Ovary (tissue), 9 donors: ENCODE results near the gene BORCS6. TPM values are rescaled to one million over a fixed set of nuclear protein-coding genes. Genes with fewer than 3 reads are reported as not detected.

Experiments used
- DNase-seq, 5 donors: peaks; one replicate each; pipeline ENCODE4 v3.0.0-alpha.2; 2019 to 2020
- H3K27ac ChIP-seq, 2 donors: fragments of 200-600 bp; one replicate each; pipeline versions ENCODE4 v1.5.1 to v1.8.0; 2019 to 2022
- H3K27me3 ChIP-seq: fragments of 200-600 bp; one replicate; pipeline ENCODE4 v1.8.0; 2022
- H3K36me3 ChIP-seq: fragments of 200-600 bp; sonication (generic); one replicate; pipeline ENCODE4 v1.5.1; 2019
- H3K4me1 ChIP-seq: one replicate; pipeline ENCODE4 v1.8.1; 2013; ENCODE audit warnings: mild to moderate bottlenecking, moderate library complexity; ENCODE audit not compliant: insufficient read depth
- H3K4me3 ChIP-seq: fragments of 200-600 bp; sonication (generic); one replicate; pipeline ENCODE4 v1.5.1; 2017
- H3K9me3 ChIP-seq, 2 donors: fragments of 200-600 bp in 1 of 2; sonication (generic) in 1 of 2; one replicate each; pipeline versions ENCODE4 v1.5.1 to v1.8.1; 2013 to 2019; ENCODE audit warnings: mild to moderate bottlenecking in 1 of 2, moderate library complexity in 1 of 2
- EP300 ChIP-seq: sonication (generic); formaldehyde crosslinking; IDR thresholded peaks from one replicate; pipeline ENCODE4 v1.6.1; 2017; ENCODE audit warnings: antibody characterized with exemption
- POLR2A ChIP-seq: fragments of 450-650 bp; IDR thresholded peaks from one replicate; pipeline ENCODE4 v1.6.1; 2017; ENCODE audit warnings: antibody characterized with exemption, mild to moderate bottlenecking, moderate library complexity
- WGBS, 3 donors: extraction: QIAGEN DNeasy Blood & Tissue Kit in 1 of 3; methylation state at CpG; one replicate each; pipeline versions ENCODE4 v1.1.5 to v1.1.7; 2013 to 2017; 5-methylcytosine and 5-hydroxymethylcytosine counted together
- intact Hi-C, 4 donors: fragments of 100-400 bp; cut with DNase I; formaldehyde crosslinking; loops; one replicate each; pipeline versions ENCODE4 v1.11.0 to v1.15.1; 2022 to 2023
- polyA plus RNA-seq, 2 donors: library from polyadenylated mRNA; stranded (reverse); fragments of 200-250 nt in 1 of 2; fragments of 350-450 nt in 1 of 2; fragmentation: Illumina TruSeq in 1 of 2; extraction: RNeasy Lipid Tissue Mini Kit (QIAGEN cat#74804) in 1 of 2; gene quantifications; one replicate each; pipeline ENCODE4 v1.2.3, GENCODE V29; 2013 to 2014
- total RNA-seq, 7 donors: library from RNA; depleted of rRNA in 2 of 7; stranded (reverse); fragments of >200 nt in 2 of 7; fragmentation: NEBNext Ultra II Directional in 3 of 7; extraction: Animal tissue kit (Norgen Biotek cat#: 25700) in 3 of 7; gene quantifications; one replicate each; pipeline versions ENCODE4 v1.1.0 to v1.2.4, GENCODE V29; 2016 to 2023
- TF ChIP-seq, protein P1 (sequence below), 3 donors: fragments of 450-650 bp in 2 of 3; fragments of 200-600 bp in 1 of 3; IDR thresholded peaks; one replicate each; pipeline versions ENCODE4 v1.5.1 to v1.8.0; 2016 to 2022; ENCODE audit warnings: antibody characterized with exemption in 3 of 3, mild to moderate bottlenecking in 1 of 3
- donor health status: DM: no; HTN: no; CAD: no; lungs with moderate emphysema.
- donor health status: DM: no; HTN: no; CAD: no.
- donor health status: Bipolar disorder and iron deficiency.
- donor health status: DM: yes; HTN: yes; CAD: no.
- donor health status: DM: no; HTN: no; CAD: no.
- donor health status: DM: yes; HTN: yes; CAD: no.

Gene BORCS6
- total and polyA plus RNA-seq, 9 donors, result 1.3 to 7.2 (median 6.7) TPM

GRCh38 chr17:8164815-8165131, 25.2 kb downstream of the BORCS6 start:
- WGBS, 3 donors, result 28 to 42% (median 32%) methylated on average over 6 of the region's 6 CpGs
- TF ChIP-seq POLR2A, result no peak
- TF ChIP-seq EP300, result no peak
- TF ChIP-seq, protein P1, sequence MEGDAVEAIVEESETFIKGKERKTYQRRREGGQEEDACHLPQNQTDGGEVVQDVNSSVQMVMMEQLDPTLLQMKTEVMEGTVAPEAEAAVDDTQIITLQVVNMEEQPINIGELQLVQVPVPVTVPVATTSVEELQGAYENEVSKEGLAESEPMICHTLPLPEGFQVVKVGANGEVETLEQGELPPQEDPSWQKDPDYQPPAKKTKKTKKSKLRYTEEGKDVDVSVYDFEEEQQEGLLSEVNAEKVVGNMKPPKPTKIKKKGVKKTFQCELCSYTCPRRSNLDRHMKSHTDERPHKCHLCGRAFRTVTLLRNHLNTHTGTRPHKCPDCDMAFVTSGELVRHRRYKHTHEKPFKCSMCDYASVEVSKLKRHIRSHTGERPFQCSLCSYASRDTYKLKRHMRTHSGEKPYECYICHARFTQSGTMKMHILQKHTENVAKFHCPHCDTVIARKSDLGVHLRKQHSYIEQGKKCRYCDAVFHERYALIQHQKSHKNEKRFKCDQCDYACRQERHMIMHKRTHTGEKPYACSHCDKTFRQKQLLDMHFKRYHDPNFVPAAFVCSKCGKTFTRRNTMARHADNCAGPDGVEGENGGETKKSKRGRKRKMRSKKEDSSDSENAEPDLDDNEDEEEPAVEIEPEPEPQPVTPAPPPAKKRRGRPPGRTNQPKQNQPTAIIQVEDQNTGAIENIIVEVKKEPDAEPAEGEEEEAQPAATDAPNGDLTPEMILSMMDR (IDR thresholded peaks at IDR 0.05), result no peak
- Histone ChIP-seq H3K27ac (peak overlapping the region; percentile 99 to 100), H3K9me3 (no peaks in the 10 kb centered on the region), H3K27me3 (no peaks in the 10 kb centered on the region), H3K36me3 (no peaks in the 10 kb centered on the region), H3K4me3 (no peak overlapping the region), H3K4me1 (peaks cover 16% of the 10 kb centered on the region)
- DNase-seq, result peak in 1 of 5 donors; percentile 41
- intact Hi-C loops, result no loop called here

DNA sequence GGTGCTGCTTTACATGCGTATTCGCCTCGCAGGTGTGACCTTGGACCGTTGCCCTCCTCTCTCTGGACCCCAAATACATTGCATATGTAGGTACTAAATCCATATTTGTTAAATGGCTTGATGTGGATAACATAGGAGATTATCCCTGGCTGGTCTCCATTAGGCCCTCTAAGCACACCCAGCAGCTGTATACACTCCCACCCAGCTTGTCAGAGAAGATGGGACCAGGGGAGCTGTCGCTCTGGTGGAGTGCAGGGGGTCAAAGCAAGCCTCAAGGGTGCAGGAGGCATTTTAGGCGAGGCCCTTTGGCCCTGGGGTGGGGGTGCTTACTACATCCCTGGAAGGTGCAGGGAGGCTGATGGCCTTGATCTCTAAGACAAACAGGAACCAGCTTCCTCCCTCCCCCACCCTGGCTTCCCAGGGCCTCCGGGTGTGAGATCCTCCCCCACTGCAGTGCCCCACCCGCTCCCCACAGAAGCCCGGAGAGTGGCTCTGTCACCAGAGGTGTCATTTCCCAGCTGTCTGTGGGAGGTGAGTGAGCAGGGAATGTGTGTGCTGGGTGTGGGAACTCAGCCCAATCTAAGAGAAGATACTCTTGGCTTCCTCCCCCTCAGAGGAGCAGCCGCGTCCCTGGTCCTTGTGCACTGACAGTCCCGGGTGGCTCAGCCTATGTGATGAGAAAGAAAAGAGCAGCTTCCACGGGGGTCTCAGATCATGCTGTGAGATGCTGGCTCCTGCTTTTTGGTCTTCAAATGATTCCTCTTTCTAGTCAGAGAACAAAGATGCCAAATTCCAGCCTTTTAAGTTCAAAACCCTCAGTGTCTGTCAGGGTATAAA, 25.8 kb downstream of the BORCS6 start:
- Histone ChIP-seq H3K27me3 (no peaks in the 10 kb centered on the region), H3K4me1 (peaks cover 16% of the 10 kb centered on the region), H3K9me3 (no peaks in the 10 kb centered on the region), H3K4me3 (no peak overlapping the region), H3K36me3 (no peaks in the 10 kb centered on the region), H3K27ac (peak overlapping the region; percentile 99 to 100)
- TF ChIP-seq, protein P1 (IDR thresholded peaks at IDR 0.05), result peak in 1 of 3 donors; percentile 6
- no peak for TF ChIP-seq EP300
- peak; percentile 78 to 88 (median 84) for DNase-seq
- WGBS, 3 donors, result 9 to 12% (median 11%) methylated on average over 13 of the region's 13 CpGs
- intact Hi-C loops, result loop anchor here in 2 of 4 donors (2.0 kb wide), 2 partner anchors 41 to 55 kb away; no protein-coding TSS in a partner anchor

DNA sequence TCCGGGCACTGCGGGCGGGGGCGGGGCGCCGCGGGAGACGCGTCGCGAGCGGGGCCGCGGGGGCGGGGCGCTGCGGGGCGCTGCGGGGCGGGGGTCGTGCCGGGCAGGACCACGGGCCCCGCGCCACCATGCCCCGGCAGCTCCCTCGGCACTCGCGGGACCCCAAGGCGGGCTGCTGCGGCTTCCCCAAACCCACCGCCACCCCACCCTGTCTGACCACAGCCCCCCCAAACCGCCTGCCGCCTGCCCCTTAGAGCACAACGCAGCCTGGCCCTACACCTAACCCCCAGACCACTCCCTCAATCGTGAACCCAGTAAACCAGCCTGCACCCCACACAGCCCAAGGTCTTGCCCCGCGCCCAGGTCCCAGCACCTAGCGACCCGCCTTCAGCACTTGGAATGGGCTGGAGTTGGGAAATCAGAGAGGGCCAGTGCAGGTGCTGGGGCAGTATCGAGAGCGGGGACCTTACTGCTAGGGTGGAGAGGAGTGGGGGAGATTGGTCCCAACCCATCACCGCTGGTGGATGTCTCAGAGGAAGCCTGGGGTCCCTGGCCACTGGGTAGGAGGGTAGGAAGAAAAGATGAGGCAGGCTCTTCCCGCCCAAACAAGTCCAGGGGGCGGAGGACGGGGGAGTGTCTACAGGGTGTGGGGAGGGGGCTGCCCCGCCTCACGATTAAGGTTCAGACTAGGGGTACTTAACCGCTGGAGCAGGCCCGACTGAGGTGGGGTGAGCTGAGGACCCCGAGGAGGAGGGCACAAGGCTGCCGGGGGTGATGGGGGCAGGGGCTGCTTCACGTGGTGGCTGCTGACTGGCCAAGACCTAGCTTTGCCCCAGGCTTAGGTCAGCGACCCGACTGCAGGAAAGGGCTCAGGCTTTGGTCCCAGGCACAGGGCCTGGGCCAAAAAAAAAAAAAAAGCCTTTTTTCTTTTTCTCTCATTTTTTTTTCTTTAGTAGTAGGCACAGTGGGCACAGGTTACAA, 26.7 kb downstream of the BORCS6 start:
- TF ChIP-seq, protein P1 (IDR thresholded peaks at IDR 0.05), result no peak
- TF ChIP-seq POLR2A (no peak), EP300 (no peak)
- 4 to 12% (median 7%) methylated on average over 23 to 55 of the region's 55 CpGs for WGBS, 3 donors
- DNase-seq, result peak in 4 of 5 donors; percentile 58 to 69 (median 66)
- H3K9me3 ChIP-seq, result no peaks in the 10 kb centered on the region
- H3K4me1 ChIP-seq, result peaks cover 16% of the 10 kb centered on the region
- no peaks in the 10 kb centered on the region for H3K27me3 ChIP-seq
- no peaks in the 10 kb centered on the region for H3K36me3 ChIP-seq
- H3K27ac ChIP-seq, result peak overlapping the region; percentile 99 to 100
- intact Hi-C loops, result loop anchor here in 2 of 4 donors (2.0 kb wide), 2 partner anchors 40 to 56 kb away; no protein-coding TSS in a partner anchor
- peak overlapping the region; percentile 77 for H3K4me3 ChIP-seq
